HEK293 (cell line): ENCODE results near the gene CERKL.

Source experiments
- CTCF ChIA-PET: fragments of 350-600 bp; formaldehyde crosslinking; extraction: SDS; loops from one replicate; lab custom pipeline; 2021; ENCODE audit warnings: antibody characterized with exemption; lab: Yijun Ruan, JAX
- POLR2A ChIA-PET: fragments of 300-600 bp; formaldehyde crosslinking; extraction: SDS; loops from one replicate; lab custom pipeline; 2020; ENCODE audit warnings: antibody characterized with exemption, inconsistent platforms; lab: Yijun Ruan, JAX
- H3K27ac ChIP-seq: fragments of 200-500 bp; sonication (Bioruptor generic); 2 replicates; pipeline ENCODE4 v1.5.1; 2014; ENCODE audit warnings: low read depth, low read length, control low read depth, inconsistent platforms; ENCODE audit errors: extremely low read depth
- H3K36me3 ChIP-seq, 2 experiments: fragments of 200-500 bp in 1 of 2; sonication (Bioruptor generic) in 1 of 2; 1 replicate in 1 of 2; 2 replicates in 1 of 2; pipeline ENCODE4 v1.5.1; 2014 to 2017; ENCODE audit warnings: inconsistent platforms in 2 of 2, low read length in 2 of 2; ENCODE audit not compliant: control insufficient read depth in 2 of 2, insufficient read depth in 1 of 2
- H3K4me1 ChIP-seq: fragments of 200-500 bp; sonication (Bioruptor generic); 2 replicates; pipeline ENCODE4 v1.5.1; 2014; ENCODE audit warnings: mild to moderate bottlenecking, low read length, inconsistent platforms; ENCODE audit not compliant: control insufficient read depth, insufficient read depth
- H3K4me3 ChIP-seq: 2 replicates; pipeline ENCODE4 v1.5.1; 2011; ENCODE audit warnings: low read depth, mild to moderate bottlenecking, control low read depth, low read length, moderate library complexity
- H3K9me3 ChIP-seq: fragments of 200-500 bp; sonication (Bioruptor generic); 2 replicates; pipeline ENCODE4 v1.5.1; 2014; ENCODE audit warnings: low read depth, low read length, inconsistent platforms; ENCODE audit not compliant: control insufficient read depth, insufficient read depth
- BCL11B ChIP-seq: fragments of 450-650 bp; formaldehyde crosslinking; IDR thresholded peaks from 2 replicates; pipeline ENCODE4 v1.5.1; 2016; ENCODE audit warnings: low read depth, missing biosample characterization, missing genetic modification characterization
- GLIS2 ChIP-seq: fragments of 450-650 bp; formaldehyde crosslinking; IDR thresholded peaks from 2 replicates; pipeline ENCODE4 v1.5.1; 2016; ENCODE audit warnings: missing biosample characterization, missing genetic modification characterization
- SCRT2 ChIP-seq: fragments of 450-650 bp; formaldehyde crosslinking; IDR thresholded peaks from 2 replicates; pipeline ENCODE4 v1.5.1; 2016; ENCODE audit warnings: missing biosample characterization, missing genetic modification characterization
- SP3 ChIP-seq: fragments of 450-650 bp; formaldehyde crosslinking; IDR thresholded peaks from 2 replicates; pipeline ENCODE4 v1.5.1; 2016; ENCODE audit warnings: missing biosample characterization, missing genetic modification characterization
- ZBTB10 ChIP-seq: fragments of 450-650 bp; formaldehyde crosslinking; IDR thresholded peaks from 2 replicates; pipeline ENCODE4 v1.5.1; 2016; ENCODE audit warnings: missing biosample characterization, missing genetic modification characterization
- ZFP41 ChIP-seq: fragments of 450-650 bp; formaldehyde crosslinking; IDR thresholded peaks from 2 replicates; pipeline ENCODE4 v1.5.1; 2016; ENCODE audit warnings: missing biosample characterization, missing genetic modification characterization, borderline replicate concordance
- ZIC2 ChIP-seq: fragments of 450-650 bp; formaldehyde crosslinking; IDR thresholded peaks from 2 replicates; pipeline ENCODE4 v1.5.1; 2016; ENCODE audit warnings: missing biosample characterization, missing genetic modification characterization
- ZNF157 ChIP-seq: fragments of 450-650 bp; formaldehyde crosslinking; IDR thresholded peaks from 2 replicates; pipeline ENCODE4 v1.5.1; 2016; ENCODE audit warnings: missing biosample characterization, missing genetic modification characterization
- ZNF248 ChIP-seq: fragments of 450-650 bp; formaldehyde crosslinking; IDR thresholded peaks from 2 replicates; pipeline ENCODE4 v1.5.1; 2017; ENCODE audit warnings: missing biosample characterization, missing genetic modification characterization
- ZNF391 ChIP-seq: fragments of 450-650 bp; formaldehyde crosslinking; IDR thresholded peaks from 2 replicates; pipeline ENCODE4 v1.5.1; 2016; ENCODE audit warnings: low read depth, missing biosample characterization, missing genetic modification characterization, borderline replicate concordance
- ZNF394 ChIP-seq: fragments of 450-650 bp; formaldehyde crosslinking; IDR thresholded peaks from 2 replicates; pipeline ENCODE4 v1.5.1; 2016; ENCODE audit warnings: missing biosample characterization, missing genetic modification characterization, mild to moderate bottlenecking, moderate library complexity, borderline replicate concordance
- ZNF571 ChIP-seq: fragments of 450-650 bp; formaldehyde crosslinking; IDR thresholded peaks from 2 replicates; pipeline ENCODE4 v1.5.0; 2017; ENCODE audit warnings: missing biosample characterization, missing genetic modification characterization
- TF ChIP-seq, protein P1 (sequence below): fragments of 450-650 bp; formaldehyde crosslinking; IDR thresholded peaks from 2 replicates; pipeline ENCODE4 v1.5.0; 2017; ENCODE audit warnings: missing biosample characterization, missing genetic modification characterization, borderline replicate concordance
- TF ChIP-seq, protein P2 (sequence below): sonication (generic); formaldehyde crosslinking; IDR thresholded peaks from 2 replicates; pipeline ENCODE4 v1.8.1; 2022; ENCODE audit warnings: mild to moderate bottlenecking, moderate library complexity, missing genetic modification reagents
- TF ChIP-seq, protein P3 (sequence below): fragments of 450-650 bp; formaldehyde crosslinking; IDR thresholded peaks from 2 replicates; pipeline ENCODE4 v1.5.1; 2016; ENCODE audit warnings: missing biosample characterization, missing genetic modification characterization

Gene CERKL

DNA sequence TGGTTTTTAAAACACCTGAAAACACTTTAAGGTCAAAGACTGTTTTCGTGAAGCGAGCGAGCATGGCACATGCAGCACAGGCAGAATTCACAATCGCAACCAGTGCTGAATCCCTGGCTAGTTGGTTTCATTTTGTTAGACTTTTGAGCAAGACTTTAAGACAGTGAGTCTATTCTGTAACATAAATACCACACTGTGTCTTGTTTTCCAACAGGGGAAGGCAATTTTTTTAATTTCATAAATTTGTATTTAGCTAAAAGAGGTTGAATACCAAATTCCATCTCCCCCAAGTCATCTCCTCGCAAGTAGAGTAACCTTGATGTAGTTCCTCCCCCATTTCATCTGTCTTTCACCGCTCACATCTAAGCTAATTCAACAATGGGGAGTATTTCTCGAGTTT is 1.4 kb downstream of the CERKL start:
- no peak overlapping the region for H3K4me3 ChIP-seq

GRCh38 chr2:181649436-181649979 is 7.4 kb downstream of the CERKL start:
- ChIA-PET POLR2A (no interaction called here), CTCF (no interaction called here)

More for the DNA sequence above, 1.4 kb downstream of the CERKL start:
- ChIA-PET CTCF (interaction anchor here (0.6 to 1.3 kb wide), 4 partner anchors 11 to 528 kb away, joined by 3 to 7 read pairs (median 4); no protein-coding TSS in a partner anchor), POLR2A (no interaction called here)
- TF ChIP-seq BCL11B (no peak), GLIS2 (tag by site-specific recombination) (no peak), ZIC2 (tag by site-specific recombination) (no peak), ZNF248 (no peak), ZBTB10 (tag by site-specific recombination) (no peak), ZNF157 (tag by site-specific recombination) (no peak), SP3 (no peak), ZNF391 (tag by site-specific recombination) (no peak), ZFP41 (no peak), ZNF571 (tag by site-specific recombination) (no peak)
- TF ChIP-seq, protein P1, sequence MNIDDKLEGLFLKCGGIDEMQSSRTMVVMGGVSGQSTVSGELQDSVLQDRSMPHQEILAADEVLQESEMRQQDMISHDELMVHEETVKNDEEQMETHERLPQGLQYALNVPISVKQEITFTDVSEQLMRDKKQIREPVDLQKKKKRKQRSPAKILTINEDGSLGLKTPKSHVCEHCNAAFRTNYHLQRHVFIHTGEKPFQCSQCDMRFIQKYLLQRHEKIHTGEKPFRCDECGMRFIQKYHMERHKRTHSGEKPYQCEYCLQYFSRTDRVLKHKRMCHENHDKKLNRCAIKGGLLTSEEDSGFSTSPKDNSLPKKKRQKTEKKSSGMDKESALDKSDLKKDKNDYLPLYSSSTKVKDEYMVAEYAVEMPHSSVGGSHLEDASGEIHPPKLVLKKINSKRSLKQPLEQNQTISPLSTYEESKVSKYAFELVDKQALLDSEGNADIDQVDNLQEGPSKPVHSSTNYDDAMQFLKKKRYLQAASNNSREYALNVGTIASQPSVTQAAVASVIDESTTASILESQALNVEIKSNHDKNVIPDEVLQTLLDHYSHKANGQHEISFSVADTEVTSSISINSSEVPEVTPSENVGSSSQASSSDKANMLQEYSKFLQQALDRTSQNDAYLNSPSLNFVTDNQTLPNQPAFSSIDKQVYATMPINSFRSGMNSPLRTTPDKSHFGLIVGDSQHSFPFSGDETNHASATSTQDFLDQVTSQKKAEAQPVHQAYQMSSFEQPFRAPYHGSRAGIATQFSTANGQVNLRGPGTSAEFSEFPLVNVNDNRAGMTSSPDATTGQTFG (tag by site-specific recombination): no peak
- TF ChIP-seq, protein P2, sequence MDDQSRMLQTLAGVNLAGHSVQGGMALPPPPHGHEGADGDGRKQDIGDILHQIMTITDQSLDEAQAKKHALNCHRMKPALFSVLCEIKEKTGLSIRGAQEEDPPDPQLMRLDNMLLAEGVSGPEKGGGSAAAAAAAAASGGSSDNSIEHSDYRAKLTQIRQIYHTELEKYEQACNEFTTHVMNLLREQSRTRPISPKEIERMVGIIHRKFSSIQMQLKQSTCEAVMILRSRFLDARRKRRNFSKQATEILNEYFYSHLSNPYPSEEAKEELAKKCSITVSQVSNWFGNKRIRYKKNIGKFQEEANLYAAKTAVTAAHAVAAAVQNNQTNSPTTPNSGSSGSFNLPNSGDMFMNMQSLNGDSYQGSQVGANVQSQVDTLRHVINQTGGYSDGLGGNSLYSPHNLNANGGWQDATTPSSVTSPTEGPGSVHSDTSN (CRISPR knock-in tag): no peak
- no peak overlapping the region for H3K27ac ChIP-seq
- no peaks in the 10 kb centered on the region; the same call in 1 of the 2 replicates for H3K4me1 ChIP-seq
- H3K9me3 ChIP-seq: no peaks in the 10 kb centered on the region
- no peaks in the 10 kb centered on the region for H3K36me3 ChIP-seq

More at GRCh38 chr2:181649436-181649979, 7.4 kb downstream of the CERKL start:
- TF ChIP-seq, protein P3, sequence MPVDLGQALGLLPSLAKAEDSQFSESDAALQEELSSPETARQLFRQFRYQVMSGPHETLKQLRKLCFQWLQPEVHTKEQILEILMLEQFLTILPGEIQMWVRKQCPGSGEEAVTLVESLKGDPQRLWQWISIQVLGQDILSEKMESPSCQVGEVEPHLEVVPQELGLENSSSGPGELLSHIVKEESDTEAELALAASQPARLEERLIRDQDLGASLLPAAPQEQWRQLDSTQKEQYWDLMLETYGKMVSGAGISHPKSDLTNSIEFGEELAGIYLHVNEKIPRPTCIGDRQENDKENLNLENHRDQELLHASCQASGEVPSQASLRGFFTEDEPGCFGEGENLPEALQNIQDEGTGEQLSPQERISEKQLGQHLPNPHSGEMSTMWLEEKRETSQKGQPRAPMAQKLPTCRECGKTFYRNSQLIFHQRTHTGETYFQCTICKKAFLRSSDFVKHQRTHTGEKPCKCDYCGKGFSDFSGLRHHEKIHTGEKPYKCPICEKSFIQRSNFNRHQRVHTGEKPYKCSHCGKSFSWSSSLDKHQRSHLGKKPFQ (tag by site-specific recombination): no peak
- TF ChIP-seq ZNF394 (tag by site-specific recombination) (no peak), SCRT2 (tag by site-specific recombination) (peak; percentile 68)
- H3K27ac ChIP-seq: no peak overlapping the region
- H3K4me1 ChIP-seq: no peaks in the 10 kb centered on the region
- no peaks in the 10 kb centered on the region for H3K36me3 ChIP-seq
- H3K9me3 ChIP-seq: no peaks in the 10 kb centered on the region
- H3K4me3 ChIP-seq: no peak overlapping the region
